HCT116 (cell line): ENCODE results near the gene AAMP. TPM values are rescaled to one million over a fixed set of nuclear protein-coding genes. Genes with fewer than 3 reads are reported as not detected.

Source experiments
- ATAC-seq: fragments of 200-7000 bp; cut with Tn5 transposase; 2 replicates; pipeline ENCODE4 v1.9.1; 2020; ENCODE audit warnings: mild to moderate bottlenecking, moderate library complexity
- BruUV-seq: library from RNA; stranded (reverse); fragments of 400-500 nt; replicated peaks from 2 replicates; lab custom pipeline; 2021; lab: Mats Ljungman, UMichigan
- CTCF ChIA-PET: fragments of 300-600 bp; sonication (Branson Sonifier 250); formaldehyde crosslinking; loops from one replicate; lab custom pipeline; 2021; ENCODE audit warnings: antibody characterized with exemption; lab: Charles Lee
- POLR2A ChIA-PET: fragments of 300-600, 350-600 bp; sonication (Branson Sonifier 250); formaldehyde crosslinking; loops from one replicate; lab custom pipeline; 2021; ENCODE audit warnings: antibody characterized with exemption; lab: Charles Lee
- RAD21 ChIA-PET, 2 experiments: fragments of 300-600 bp; sonication (Branson Sonifier 250); formaldehyde crosslinking; loops; one replicate each; lab custom pipeline; 2023; ENCODE audit warnings: low total read pairs in 2 of 2; ENCODE audit not compliant: uncharacterized antibody in 2 of 2, unreplicated experiment in 2 of 2, low non-redundant PET in 1 of 2; lab: Charles Lee
- DNase-seq: peaks from one replicate; pipeline ENCODE4 v3.0.0-alpha.2; 2010; ENCODE audit warnings: low read depth, low spot score
- H2AFZ ChIP-seq: fragments of 200-600 bp; shearing (Covaris generic), sonication (generic); 2 replicates; pipeline ENCODE4 v1.6.1; 2017; ENCODE audit warnings: low read depth, mixed run types, mixed read lengths, antibody characterized with exemption, low read length; ENCODE audit not compliant: poor library complexity, severe bottlenecking
- H3K27ac ChIP-seq: 2 replicates; pipeline ENCODE4 v1.5.1; 2012; ENCODE audit warnings: low read depth, low read length
- H3K27me3 ChIP-seq: fragments of 200-600 bp; sonication (generic); 2 replicates; pipeline ENCODE4 v1.6.1; 2016; ENCODE audit warnings: mixed run types, low read length, mixed read lengths; ENCODE audit not compliant: insufficient read depth
- H3K36me3 ChIP-seq, 2 experiments: fragments of 200-500 bp in 1 of 2; fragments of 200-600 bp in 1 of 2; sonication (Bioruptor generic) in 1 of 2; sonication (generic) in 1 of 2; 2 replicates each; pipeline versions ENCODE4 v1.5.1 to v1.6.1; 2014 to 2016; ENCODE audit warnings: low read length in 2 of 2, inconsistent platforms in 1 of 2, mixed read lengths in 1 of 2, mixed run types in 1 of 2; ENCODE audit not compliant: insufficient read depth in 2 of 2, control insufficient read depth in 1 of 2
- H3K4me1 ChIP-seq, 2 experiments: fragments of 200-600 bp in 1 of 2; sonication (generic) in 1 of 2; 2 replicates each; pipeline versions ENCODE4 v1.5.1 to v1.6.1; 2012 to 2017; ENCODE audit warnings: low read length in 2 of 2, inconsistent platforms in 1 of 2, mild to moderate bottlenecking in 1 of 2, mixed read lengths in 1 of 2, mixed run types in 1 of 2, moderate library complexity in 1 of 2; ENCODE audit not compliant: insufficient read depth in 2 of 2, control insufficient read depth in 1 of 2
- H3K4me2 ChIP-seq: fragments of 200-600 bp; sonication (generic); 2 replicates; pipeline ENCODE4 v1.6.1; 2017; ENCODE audit warnings: mixed run types, low read length, mixed read lengths
- H3K4me3 ChIP-seq, 2 experiments: fragments of 200-600 bp in 1 of 2; sonication (generic) in 1 of 2; replicated peaks in 1 of 2; 2 replicates each; pipeline ENCODE4 v1.5.1; 2011 to 2016; ENCODE audit warnings: low read length in 2 of 2, control low read depth in 1 of 2, low read depth in 1 of 2, mild to moderate bottlenecking in 1 of 2, mixed read lengths in 1 of 2, mixed run types in 1 of 2
- H3K79me2 ChIP-seq: fragments of 200-600 bp; sonication (generic); 2 replicates; pipeline ENCODE4 v1.6.1; 2017; ENCODE audit warnings: mild to moderate bottlenecking, mixed run types, low read length, moderate library complexity, mixed read lengths; ENCODE audit not compliant: insufficient read depth
- H3K9ac ChIP-seq: fragments of 200-600 bp; sonication (generic); 2 replicates; pipeline ENCODE4 v1.6.1; 2016; ENCODE audit warnings: low read length, mixed read lengths
- H3K9me2 ChIP-seq: fragments of 200-600 bp; sonication (generic), shearing (Covaris generic); 2 replicates; pipeline ENCODE4 v1.6.1; 2017; ENCODE audit warnings: mixed run types, mild to moderate bottlenecking, moderate library complexity; ENCODE audit not compliant: insufficient read depth
- H3K9me3 ChIP-seq, 2 experiments: fragments of 200-500 bp in 1 of 2; fragments of 200-600 bp in 1 of 2; sonication (Bioruptor generic) in 1 of 2; sonication (generic) in 1 of 2; 2 replicates each; pipeline ENCODE4 v1.6.1; 2014 to 2017; ENCODE audit warnings: low read length in 2 of 2, mixed read lengths in 2 of 2, inconsistent platforms in 1 of 2, low read depth in 1 of 2, mild to moderate bottlenecking in 1 of 2, mixed run types in 1 of 2, moderate library complexity in 1 of 2; ENCODE audit not compliant: control insufficient read depth in 1 of 2, insufficient read depth in 1 of 2
- H4K20me1 ChIP-seq: fragments of 200-600 bp; sonication (generic), shearing (Covaris generic); 2 replicates; pipeline ENCODE4 v1.6.1; 2017; ENCODE audit warnings: mixed run types, mild to moderate bottlenecking, moderate library complexity; ENCODE audit not compliant: insufficient read depth
- CEBPB ChIP-seq: IDR thresholded peaks from 2 replicates; pipeline ENCODE4 v1.6.1; 2012; ENCODE audit warnings: low read depth
- EZH2phosphoT487 ChIP-seq: fragments of 200-600 bp; IDR thresholded peaks from 2 replicates; pipeline ENCODE4 v1.6.1; 2018; ENCODE audit warnings: antibody characterized with exemption, borderline replicate concordance
- JUND ChIP-seq: IDR thresholded peaks from 2 replicates; pipeline ENCODE4 v1.6.1; 2012
- RAD21 ChIP-seq: IDR thresholded peaks from 2 replicates; pipeline ENCODE4 v1.6.1; 2012; ENCODE audit warnings: low read depth, mild to moderate bottlenecking
- TCF7L2 ChIP-seq: IDR thresholded peaks from 2 replicates; pipeline ENCODE4 v1.7.0; 2011; ENCODE audit warnings: borderline replicate concordance, inconsistent platforms; ENCODE audit not compliant: insufficient read depth, insufficient read length; ENCODE audit errors: extremely low read depth
- ZBTB33 ChIP-seq: IDR thresholded peaks from 2 replicates; pipeline ENCODE4 v1.6.1; 2011; ENCODE audit warnings: mild to moderate bottlenecking, low read length, moderate library complexity; ENCODE audit not compliant: insufficient replicate concordance; ENCODE audit errors: extremely low read depth
- intact Hi-C: fragments of 100-400 bp; cut with micrococcal nuclease; formaldehyde crosslinking; loops from 2 replicates; pipeline ENCODE4 v1.10.0; 2022
- total RNA-seq: library from RNA; stranded (reverse); gene quantifications from one replicate; pipeline ENCODE4 v1.2.1, GENCODE V29; 2021; ENCODE audit not compliant: unreplicated experiment

Gene AAMP
- total RNA-seq, 1 experiment from 2014 or later: 111 TPM

GRCh38 chr2:218294430-218295022 lies 24.6 kb upstream of the AAMP start:
- intact Hi-C loops: no loop called here
- Histone ChIP-seq H3K9me3 (no peaks in the 10 kb centered on the region), H3K27ac (no peak overlapping the region), H3K9me2 (no peaks in the 10 kb centered on the region), H3K4me2 (peak overlapping the region; percentile 33), H3K4me1 (peaks cover 48 to 81% of the 10 kb centered on the region in 2 experiments), H4K20me1 (no peaks in the 10 kb centered on the region), H3K9ac (peak overlapping the region; percentile 25; the same call in 1 of the 2 replicates), H3K79me2 (peaks cover 27% of the 10 kb centered on the region), H2AFZ (no peak overlapping the region), H3K36me3 (no peaks in the 10 kb centered on the region), H3K4me3 (no peak overlapping the region), H3K27me3 (no peaks in the 10 kb centered on the region)
- no peak for ATAC-seq
- ChIA-PET POLR2A (interaction anchor here (2.0 kb wide), 1 partner anchor 63 kb away, joined by 4 read pairs; no protein-coding TSS in a partner anchor), CTCF (interaction anchor here (1.4 kb wide), 2 partner anchors 62 to 101 kb away, joined by 4 to 6 read pairs; partner anchors contain the start of gene CATIP), RAD21 (no interaction called here)
- no peak for DNase-seq
- no TSS peak for BruUV-seq
- TF ChIP-seq CEBPB (no peak), ZBTB33 (no peak)

- no peak overlapping the region for H3K9ac ChIP-seq
- BruUV-seq: no TSS peak
- no peaks in the 10 kb centered on the region for H4K20me1 ChIP-seq
- no peak overlapping the region for H3K4me2 ChIP-seq
- ChIA-PET POLR2A (interaction anchor here (0.7 kb wide), 1 partner anchor 861 kb away, joined by 3 read pairs; no protein-coding TSS in a partner anchor), RAD21 (no interaction called here), CTCF (interaction anchor here (1.4 kb wide), 2 partner anchors 63 to 102 kb away, joined by 4 to 6 read pairs; partner anchors contain the start of gene CATIP)
- intact Hi-C loops: loop anchor here (2.0 kb wide), 1 partner anchor 103 kb away; no protein-coding TSS in a partner anchor
- H3K4me1 ChIP-seq: peaks cover 49 to 85% of the 10 kb centered on the region in 2 experiments
- no peak for ATAC-seq
- H3K79me2 ChIP-seq: peaks cover 32% of the 10 kb centered on the region
- DNase-seq: no peak
- H3K27ac ChIP-seq: no peak overlapping the region
- TF ChIP-seq ZBTB33 (no peak), JUND (no peak), EZH2phosphoT487 (no peak), TCF7L2 (no peak), RAD21 (no peak)
- H2AFZ ChIP-seq: peak overlapping the region; percentile 51
- H3K36me3 ChIP-seq: no peaks in the 10 kb centered on the region
- H3K9me2 ChIP-seq: no peaks in the 10 kb centered on the region
- no peak overlapping the region for H3K4me3 ChIP-seq
- no peaks in the 10 kb centered on the region for H3K27me3 ChIP-seq
- no peaks in the 10 kb centered on the region for H3K9me3 ChIP-seq
These were observed 23.9 kb upstream of the AAMP start for GRCh38 chr2:218293715-218294429.
